GM12801 (cell line): ENCODE measurements around the gene FKBP1A.

ENCODE experiments used
- CTCF ChIP-seq: IDR thresholded peaks from one replicate; pipeline ENCODE4 v1.5.1; 2011; ENCODE audit warnings: control low read depth; ENCODE audit not compliant: insufficient read length; ENCODE audit errors: extremely low read depth

Gene FKBP1A

GRCh38 chr20:1392693-1393506 lies at the start of gene FKBP1A:
TSS of gene FKBP1A (minus strand) at chr20:1393054. CDS start at chr20:1392998, 56 bp downstream.
- no peak for TF ChIP-seq CTCF

- no peak for TF ChIP-seq CTCF
These were observed 49.5 kb upstream of the FKBP1A start for GRCh38 chr20:1442304-1442703.

GRCh38 chr20:1441133-1441532 lies 48.3 kb upstream of the FKBP1A start:
- no peak for TF ChIP-seq CTCF

GRCh38 chr20:1440024-1440423 lies 47.2 kb upstream of the FKBP1A start:
- no peak for TF ChIP-seq CTCF

GRCh38 chr20:1438361-1438760 lies 45.5 kb upstream of the FKBP1A start:
- TF ChIP-seq CTCF, result no peak

GRCh38 chr20:1437235-1437904 lies 44.5 kb upstream of the FKBP1A start:
- TF ChIP-seq CTCF, result no peak

- no peak for TF ChIP-seq CTCF
These were observed 43.4 kb upstream of the FKBP1A start for GRCh38 chr20:1436263-1436662.
